ENCODE results near the gene KRT31.
"Not testable (repeated sequence)": the region's sequence is repeated elsewhere in the genome, so short reads cannot be mapped to it uniquely, and the experiment has no call there.

Gene KRT31

DNA sequence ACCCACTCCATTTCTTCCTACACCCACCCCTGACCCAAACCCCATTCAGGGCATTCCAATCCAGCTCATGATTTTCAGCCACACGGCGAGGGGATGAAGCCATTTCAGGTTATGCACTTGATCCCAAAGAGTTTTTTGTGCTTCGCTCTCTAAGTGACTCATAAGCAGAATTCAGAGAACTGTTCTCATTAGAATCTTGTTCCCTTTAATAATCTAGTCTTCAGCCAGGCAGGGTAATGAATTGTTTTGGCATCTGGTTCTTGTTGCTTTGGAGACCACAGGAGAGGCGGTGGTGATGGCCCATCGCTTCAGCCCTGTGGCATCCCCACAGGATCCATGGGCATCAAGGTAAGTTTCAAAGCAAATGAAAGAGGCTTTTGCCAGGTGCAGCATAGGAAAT lies 4.8 kb upstream of the KRT31 start:
- no peaks in the 10 kb centered on the region for H3K4me1 ChIP-seq (ENCODE audit: control insufficient read depth, low read depth, low read length)
- no peak overlapping the region for H3K4me3 ChIP-seq (ENCODE audit: low read length)
- H3K9ac ChIP-seq (ENCODE audit: low read length), result no peak overlapping the region
- no peaks in the 10 kb centered on the region for H3K27me3 ChIP-seq (ENCODE audit: control insufficient read depth, insufficient read depth, low read length)
- H3K27ac ChIP-seq (ENCODE audit: low read length), result no peak overlapping the region
- H3K36me3 ChIP-seq (ENCODE audit: control insufficient read depth, low read depth, low read length), result no peaks in the 10 kb centered on the region
- H3K9me3 ChIP-seq (ENCODE audit: control insufficient read depth, low read depth, low read length), result no peaks in the 10 kb centered on the region

DNA sequence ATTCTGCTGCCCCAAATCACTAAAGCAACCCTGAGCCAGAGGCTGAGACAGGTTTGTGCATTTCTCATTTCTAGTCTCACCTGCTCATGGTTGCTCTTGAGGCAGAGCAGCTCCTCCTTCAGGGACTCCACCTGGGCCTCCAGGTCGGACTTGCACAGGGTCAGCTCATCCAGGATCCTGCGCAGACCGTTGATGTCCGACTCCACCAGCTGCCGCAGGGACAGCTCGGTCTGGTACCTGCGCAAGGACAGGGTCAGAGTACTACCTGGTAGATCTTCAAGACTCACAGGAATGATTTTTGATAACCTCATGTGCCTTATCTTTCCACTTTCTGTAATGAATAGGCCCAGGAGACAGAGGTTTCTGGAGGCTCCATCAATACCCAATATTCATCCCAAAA lies 1.1 kb downstream of the KRT31 start:
- Histone ChIP-seq H3K9me3 (ENCODE audit: control insufficient read depth, low read depth, low read length) (no peaks in the 10 kb centered on the region), H3K27me3 (ENCODE audit: control insufficient read depth, insufficient read depth, low read length) (no peaks in the 10 kb centered on the region)

DNA sequence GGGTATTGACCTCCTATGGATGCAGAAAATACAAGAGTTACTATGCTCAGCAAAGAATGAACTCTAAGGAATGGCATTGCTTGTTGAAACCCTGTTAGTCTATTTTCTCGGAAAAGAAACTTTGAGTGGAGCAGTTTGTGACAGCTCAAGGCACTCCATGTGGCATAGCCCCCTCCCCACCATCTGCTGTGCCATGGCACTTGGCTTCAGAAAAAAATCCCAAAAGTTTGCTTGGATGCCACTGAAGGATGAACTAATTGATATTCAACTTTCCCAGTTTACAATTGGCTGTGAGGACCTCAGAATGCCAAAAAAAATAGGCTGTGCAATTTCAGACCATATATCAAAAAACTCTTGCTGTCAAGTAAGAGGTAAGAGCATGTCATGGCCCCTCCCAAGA lies 1.8 kb downstream of the KRT31 start:
- Histone ChIP-seq H3K4me1 (ENCODE audit: control insufficient read depth, low read depth, low read length) (no peaks in the 10 kb centered on the region), H3K27me3 (ENCODE audit: control insufficient read depth, insufficient read depth, low read length) (no peaks in the 10 kb centered on the region), H3K4me3 (ENCODE audit: low read length) (no peak overlapping the region), H3K27ac (ENCODE audit: low read length) (no peak overlapping the region), H3K9me3 (ENCODE audit: control insufficient read depth, low read depth, low read length) (no peaks in the 10 kb centered on the region), H3K9ac (ENCODE audit: low read length) (no peak overlapping the region), H3K36me3 (ENCODE audit: control insufficient read depth, low read depth, low read length) (no peaks in the 10 kb centered on the region)

More for the DNA sequence above, 1.1 kb downstream of the KRT31 start:
- H3K36me3 ChIP-seq (ENCODE audit: control insufficient read depth, low read depth, low read length), result no peaks in the 10 kb centered on the region
- no peak overlapping the region for H3K27ac ChIP-seq (ENCODE audit: low read length)
- no peaks in the 10 kb centered on the region for H3K4me1 ChIP-seq (ENCODE audit: control insufficient read depth, low read depth, low read length)
- no peak overlapping the region for H3K4me3 ChIP-seq (ENCODE audit: low read length)
- H3K9ac ChIP-seq (ENCODE audit: low read length), result no peak overlapping the region

DNA sequence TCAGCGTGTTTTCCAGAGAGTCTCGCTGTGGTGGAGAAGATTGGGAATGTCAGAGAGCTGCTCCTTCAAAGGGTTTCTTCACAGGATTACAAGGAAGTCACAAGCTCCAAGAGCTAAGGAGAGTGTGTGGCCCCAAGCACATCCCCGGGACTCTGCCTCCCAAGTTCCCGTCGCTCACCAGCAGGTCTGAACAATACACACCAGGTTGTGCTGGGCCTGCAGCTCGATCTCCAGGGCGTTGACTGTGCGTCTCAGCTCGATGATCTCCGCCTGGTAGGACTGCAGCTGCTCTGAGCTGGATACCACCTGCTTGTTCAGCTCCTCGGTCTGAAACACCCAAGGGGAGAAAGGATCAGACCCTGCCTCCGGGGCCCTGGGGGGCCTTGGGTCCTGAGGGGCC lies 2.4 kb downstream of the KRT31 start:
- not testable (repeated sequence) for H3K27me3 ChIP-seq (ENCODE audit: control insufficient read depth, insufficient read depth, low read length); H3K36me3 ChIP-seq (ENCODE audit: control insufficient read depth, low read depth, low read length); H3K27ac ChIP-seq (ENCODE audit: low read length); H3K9me3 ChIP-seq (ENCODE audit: control insufficient read depth, low read depth, low read length); H3K9ac ChIP-seq (ENCODE audit: low read length); H3K4me1 ChIP-seq (ENCODE audit: control insufficient read depth, low read depth, low read length); H3K4me3 ChIP-seq (ENCODE audit: low read length)

DNA sequence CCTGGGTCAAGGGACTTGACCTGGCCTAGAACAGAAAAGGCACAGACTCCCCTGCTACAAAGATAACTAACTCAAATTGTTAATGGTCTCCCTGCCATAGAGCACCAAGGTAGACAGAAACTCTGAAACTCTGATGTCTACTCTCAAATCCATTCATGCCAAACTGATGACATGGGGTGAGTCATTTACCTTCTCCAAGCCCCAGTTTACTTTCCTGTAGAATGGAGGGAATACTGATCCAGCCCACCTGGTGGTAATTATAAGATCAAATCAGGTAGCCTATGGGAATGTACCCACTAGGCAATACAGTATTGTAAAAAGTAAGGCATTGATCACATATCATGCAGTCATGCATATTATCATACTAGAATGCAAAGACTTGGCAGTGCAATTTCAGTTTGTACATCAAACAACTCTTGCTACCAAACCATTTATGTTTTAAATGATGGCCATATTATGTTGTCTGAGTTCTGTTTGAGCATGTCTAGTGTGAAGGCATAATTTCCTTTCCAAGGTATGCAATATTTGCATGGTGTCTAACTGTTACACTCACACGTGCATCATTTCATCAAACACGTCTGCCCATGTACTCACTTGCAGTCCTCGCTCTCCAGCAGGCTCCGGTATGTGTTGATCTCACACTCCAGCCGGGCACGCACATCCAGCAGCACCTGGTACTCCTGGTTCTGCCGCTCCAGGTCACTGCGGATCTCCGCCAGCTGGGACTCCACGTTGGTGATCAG lies 3.0 kb downstream of the KRT31 start:
- H3K4me1 ChIP-seq (ENCODE audit: control insufficient read depth, low read depth, low read length), result no peaks in the 10 kb centered on the region
- no peaks in the 10 kb centered on the region for H3K27me3 ChIP-seq (ENCODE audit: control insufficient read depth, insufficient read depth, low read length)

DNA sequence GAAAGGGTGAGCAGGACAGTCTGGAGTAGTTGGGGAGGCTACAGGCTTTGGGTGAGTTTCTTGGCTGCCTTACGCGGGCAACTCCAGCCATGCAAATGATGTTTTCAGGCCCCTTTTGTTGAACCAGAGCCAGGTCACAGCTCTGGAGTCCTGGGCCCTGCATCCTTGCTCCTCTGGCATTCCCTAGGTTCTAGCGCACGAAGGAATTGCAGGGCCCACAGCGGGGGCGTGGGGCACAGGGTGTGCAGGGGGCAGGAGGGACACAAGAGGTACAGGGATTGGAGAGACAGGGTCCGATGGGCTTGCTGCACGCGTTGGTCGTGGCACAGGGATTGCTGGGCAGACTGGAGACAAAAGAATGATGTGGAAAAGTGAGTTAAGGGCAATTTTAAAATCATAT lies 3.6 kb downstream of the KRT31 start:
- H3K4me1 ChIP-seq (ENCODE audit: control insufficient read depth, low read depth, low read length), result no peaks in the 10 kb centered on the region
- H3K4me3 ChIP-seq (ENCODE audit: low read length), result no peak overlapping the region
- H3K36me3 ChIP-seq (ENCODE audit: control insufficient read depth, low read depth, low read length), result no peaks in the 10 kb centered on the region
- no peak overlapping the region for H3K9ac ChIP-seq (ENCODE audit: low read length)
- H3K9me3 ChIP-seq (ENCODE audit: control insufficient read depth, low read depth, low read length), result no peaks in the 10 kb centered on the region
- no peaks in the 10 kb centered on the region for H3K27me3 ChIP-seq (ENCODE audit: control insufficient read depth, insufficient read depth, low read length)
- H3K27ac ChIP-seq (ENCODE audit: low read length), result no peak overlapping the region

More for the DNA sequence above, 3.0 kb downstream of the KRT31 start:
- Histone ChIP-seq H3K9me3 (ENCODE audit: control insufficient read depth, low read depth, low read length) (no peaks in the 10 kb centered on the region), H3K9ac (ENCODE audit: low read length) (no peak overlapping the region), H3K27ac (ENCODE audit: low read length) (no peak overlapping the region), H3K4me3 (ENCODE audit: low read length) (no peak overlapping the region), H3K36me3 (ENCODE audit: control insufficient read depth, low read depth, low read length) (no peaks in the 10 kb centered on the region)

DNA sequence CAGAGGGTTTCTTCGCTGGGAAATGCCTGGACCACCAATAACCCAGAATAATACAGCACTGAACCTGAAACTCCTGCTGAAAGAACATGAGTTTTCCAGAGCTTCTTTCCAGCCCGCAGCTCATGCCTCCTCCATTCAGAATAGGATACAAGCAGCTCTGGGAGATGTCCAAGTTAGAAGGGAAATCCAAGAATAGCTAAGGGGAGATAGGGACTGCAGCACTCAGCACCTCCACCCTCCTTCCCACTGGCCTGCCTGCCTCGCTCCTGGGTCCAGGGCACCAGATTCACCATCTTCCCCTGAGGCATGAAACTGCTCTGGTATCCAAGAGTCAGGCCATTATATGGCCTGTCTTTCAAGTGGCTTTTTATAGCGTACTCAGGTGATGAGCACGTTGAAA lies 4.1 kb downstream of the KRT31 start:
- Histone ChIP-seq H3K27me3 (ENCODE audit: control insufficient read depth, insufficient read depth, low read length) (no peaks in the 10 kb centered on the region), H3K9ac (ENCODE audit: low read length) (no peak overlapping the region), H3K27ac (ENCODE audit: low read length) (no peak overlapping the region), H3K36me3 (ENCODE audit: control insufficient read depth, low read depth, low read length) (no peaks in the 10 kb centered on the region), H3K9me3 (ENCODE audit: control insufficient read depth, low read depth, low read length) (no peaks in the 10 kb centered on the region), H3K4me3 (ENCODE audit: low read length) (no peak overlapping the region), H3K4me1 (ENCODE audit: control insufficient read depth, low read depth, low read length) (no peaks in the 10 kb centered on the region)

DNA sequence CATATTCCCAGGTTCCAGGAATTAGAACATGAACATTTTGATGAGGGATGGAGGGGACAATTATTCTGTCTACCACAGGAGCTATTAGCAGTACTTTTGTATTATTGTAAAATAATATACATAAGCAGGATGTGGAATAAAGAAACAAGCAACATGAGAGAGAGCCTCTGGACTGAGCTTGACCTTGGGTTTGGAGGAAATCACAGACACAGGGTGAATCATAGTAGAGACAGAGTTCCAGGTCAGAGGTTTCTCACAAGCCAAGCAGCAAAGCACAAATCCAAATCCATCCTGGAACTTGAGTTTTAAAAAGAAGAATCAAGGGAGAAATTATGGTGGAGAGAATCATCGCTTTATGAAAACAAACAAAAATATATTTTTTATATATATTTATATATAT lies 5.1 kb downstream of the KRT31 start:
- H3K27me3 ChIP-seq (ENCODE audit: control insufficient read depth, insufficient read depth, low read length), result no peaks in the 10 kb centered on the region
- H3K4me1 ChIP-seq (ENCODE audit: control insufficient read depth, low read depth, low read length), result no peaks in the 10 kb centered on the region
- no peak overlapping the region for H3K9ac ChIP-seq (ENCODE audit: low read length)
- no peaks in the 10 kb centered on the region for H3K36me3 ChIP-seq (ENCODE audit: control insufficient read depth, low read depth, low read length)
- no peak overlapping the region for H3K4me3 ChIP-seq (ENCODE audit: low read length)
- H3K9me3 ChIP-seq (ENCODE audit: control insufficient read depth, low read depth, low read length), result no peaks in the 10 kb centered on the region
- no peak overlapping the region for H3K27ac ChIP-seq (ENCODE audit: low read length)

DNA sequence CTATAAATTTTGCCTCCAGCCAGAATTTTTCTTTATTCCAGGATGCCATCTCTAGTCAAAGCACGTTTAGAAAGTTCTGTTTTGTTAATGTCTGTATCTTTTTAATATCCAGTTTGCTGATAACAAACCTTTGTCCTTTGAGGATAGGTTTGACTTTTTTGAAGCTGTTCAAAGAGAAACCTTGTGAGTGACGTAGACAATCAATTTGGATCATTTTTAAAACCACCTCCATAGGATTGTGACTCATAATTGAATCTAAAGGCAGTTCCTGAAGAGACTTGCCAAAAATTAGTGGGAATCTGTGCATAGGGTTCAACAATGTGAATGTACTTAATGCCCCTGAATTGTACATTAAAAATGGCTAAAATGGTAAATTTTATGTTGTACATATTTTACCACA lies 5.9 kb downstream of the KRT31 start:
- Histone ChIP-seq H3K27me3 (ENCODE audit: control insufficient read depth, insufficient read depth, low read length) (no peaks in the 10 kb centered on the region), H3K4me1 (ENCODE audit: control insufficient read depth, low read depth, low read length) (no peaks in the 10 kb centered on the region), H3K4me3 (ENCODE audit: low read length) (no peak overlapping the region), H3K9ac (ENCODE audit: low read length) (no peak overlapping the region), H3K27ac (ENCODE audit: low read length) (no peak overlapping the region), H3K36me3 (ENCODE audit: control insufficient read depth, low read depth, low read length) (no peaks in the 10 kb centered on the region), H3K9me3 (ENCODE audit: control insufficient read depth, low read depth, low read length) (no peaks in the 10 kb centered on the region)

DNA sequence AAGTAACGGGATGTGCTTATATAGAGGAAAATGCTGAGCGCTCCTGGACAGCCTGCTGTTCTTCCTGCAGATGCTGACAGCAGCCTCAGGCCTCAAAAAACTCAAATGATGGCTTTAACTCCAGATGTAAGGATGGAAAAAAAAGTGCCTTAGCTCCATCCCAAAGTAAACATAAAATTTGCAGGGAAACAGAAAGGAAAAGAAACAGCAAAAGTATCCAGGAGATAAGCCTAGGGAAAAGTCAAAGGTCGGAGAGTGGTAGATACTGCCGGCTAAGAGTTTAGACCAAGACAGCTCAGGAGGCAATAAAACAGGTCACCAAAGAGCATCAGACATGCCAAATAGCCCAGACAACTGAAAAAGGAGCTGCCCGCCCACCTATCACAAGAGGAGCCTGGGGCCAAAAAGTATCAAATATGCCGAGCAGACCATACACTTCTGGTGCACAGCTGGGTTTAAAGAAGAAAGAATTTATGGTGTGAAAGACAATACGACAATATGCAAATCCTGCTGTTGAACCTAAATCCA lies 6.9 kb downstream of the KRT31 start:
- Histone ChIP-seq H3K4me1 (ENCODE audit: control insufficient read depth, low read depth, low read length) (no peaks in the 10 kb centered on the region), H3K9ac (ENCODE audit: low read length) (no peak overlapping the region), H3K9me3 (ENCODE audit: control insufficient read depth, low read depth, low read length) (no peaks in the 10 kb centered on the region), H3K36me3 (ENCODE audit: control insufficient read depth, low read depth, low read length) (no peaks in the 10 kb centered on the region), H3K4me3 (ENCODE audit: low read length) (no peak overlapping the region), H3K27me3 (ENCODE audit: control insufficient read depth, insufficient read depth, low read length) (no peaks in the 10 kb centered on the region), H3K27ac (ENCODE audit: low read length) (no peak overlapping the region)

DNA sequence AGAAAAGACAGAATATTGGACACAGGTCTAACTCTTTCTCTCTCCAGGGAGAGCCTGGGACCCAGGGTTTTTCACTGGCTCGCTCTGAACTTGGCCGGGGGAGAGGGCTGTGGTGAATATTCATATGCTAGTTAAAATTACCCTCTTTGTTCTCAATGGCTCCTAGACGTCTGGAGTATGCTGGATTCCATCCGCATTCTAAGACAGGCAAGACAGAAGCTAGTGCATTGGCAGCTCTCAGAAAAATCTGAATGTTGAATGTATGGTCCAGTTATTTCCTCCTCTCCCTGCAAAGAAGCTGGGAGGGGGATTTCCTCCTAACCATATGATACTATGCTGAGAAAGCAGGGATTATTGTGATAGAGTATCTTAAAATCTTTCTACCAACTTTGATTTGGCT lies 9.7 kb downstream of the KRT31 start:
- Histone ChIP-seq H3K27me3 (ENCODE audit: control insufficient read depth, insufficient read depth, low read length) (no peaks in the 10 kb centered on the region), H3K36me3 (ENCODE audit: control insufficient read depth, low read depth, low read length) (no peaks in the 10 kb centered on the region), H3K9ac (ENCODE audit: low read length) (no peak overlapping the region)

DNA sequence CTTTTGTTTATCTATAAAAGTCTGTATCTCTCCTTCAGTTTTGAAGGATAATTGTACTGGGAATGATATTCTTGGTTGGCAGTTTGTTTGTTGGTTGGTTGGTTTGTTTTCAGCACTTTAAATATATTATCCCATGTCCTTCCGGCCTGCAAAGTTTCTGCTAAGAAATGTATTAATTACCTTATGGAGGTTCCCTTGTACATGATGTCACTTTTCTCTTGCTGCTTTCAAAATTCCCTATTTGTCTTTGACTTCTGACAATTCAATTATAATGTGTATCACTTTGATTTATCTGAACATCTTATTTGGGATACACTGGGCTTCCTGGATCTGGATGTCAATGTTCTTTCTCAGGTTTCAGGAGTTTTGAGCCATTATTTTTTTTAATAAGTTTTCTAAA lies 11.2 kb downstream of the KRT31 start:
- Histone ChIP-seq H3K4me1 (ENCODE audit: control insufficient read depth, low read depth, low read length) (no peaks in the 10 kb centered on the region), H3K9ac (ENCODE audit: low read length) (no peak overlapping the region)

More for the DNA sequence above, 9.7 kb downstream of the KRT31 start:
- Histone ChIP-seq H3K4me3 (ENCODE audit: low read length) (no peak overlapping the region), H3K27ac (ENCODE audit: low read length) (no peak overlapping the region), H3K9me3 (ENCODE audit: control insufficient read depth, low read depth, low read length) (no peaks in the 10 kb centered on the region), H3K4me1 (ENCODE audit: control insufficient read depth, low read depth, low read length) (no peaks in the 10 kb centered on the region)

More for the DNA sequence above, 11.2 kb downstream of the KRT31 start:
- Histone ChIP-seq H3K36me3 (ENCODE audit: control insufficient read depth, low read depth, low read length) (no peaks in the 10 kb centered on the region), H3K27ac (ENCODE audit: low read length) (no peak overlapping the region), H3K4me3 (ENCODE audit: low read length) (no peak overlapping the region), H3K27me3 (ENCODE audit: control insufficient read depth, insufficient read depth, low read length) (no peaks in the 10 kb centered on the region), H3K9me3 (ENCODE audit: control insufficient read depth, low read depth, low read length) (no peaks in the 10 kb centered on the region)

Data from iPS-18a (cell line).